Stimulated activated CD4-positive, alpha-beta T cell treated with anti-CD3 and anti-CD28 coated beads, Interleukin-1b, Interleukin-23, amount 100 ng/mL, for 4 hours (primary cell): ENCODE measurements around the gene ADK.
"Not testable (repeated sequence)": the region's sequence is repeated elsewhere in the genome, so short reads cannot be mapped to it uniquely, and the experiment has no call there.

Source experiments
- DNase-seq, 2 donors: peaks; one replicate each; pipeline ENCODE4 v3.0.0-alpha.2; 2020; ENCODE audit warnings: low read depth in 2 of 2

The ADK gene

DNA sequence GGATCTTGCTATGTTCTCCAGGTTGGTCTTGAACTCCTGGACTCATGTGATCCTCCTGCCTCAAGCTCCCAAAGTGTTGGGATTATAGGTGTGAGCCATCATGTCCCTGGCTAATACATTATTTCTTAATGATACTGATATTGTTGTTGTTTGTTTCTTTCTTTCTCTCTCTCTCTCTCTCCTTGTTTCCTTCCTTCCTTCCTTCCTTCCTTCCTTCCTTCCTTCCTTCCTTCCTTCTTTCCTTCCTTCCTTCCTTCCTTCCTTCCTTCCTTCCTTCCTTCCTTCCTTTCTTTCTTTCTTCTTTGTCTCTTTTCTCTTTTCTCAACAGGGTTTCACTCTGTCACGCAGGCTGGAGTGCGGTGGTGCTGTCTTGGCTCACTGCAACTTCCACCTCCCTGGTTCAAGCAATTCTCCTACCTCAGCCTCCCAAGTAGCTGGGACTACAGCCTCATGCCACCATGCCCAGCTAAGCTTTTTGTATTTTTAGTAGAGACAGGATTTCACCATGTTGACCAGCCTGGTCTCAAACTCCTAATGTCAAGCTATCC lies 149.1 kb downstream of the ADK start:
- DNase-seq = not testable (repeated sequence)

DNA sequence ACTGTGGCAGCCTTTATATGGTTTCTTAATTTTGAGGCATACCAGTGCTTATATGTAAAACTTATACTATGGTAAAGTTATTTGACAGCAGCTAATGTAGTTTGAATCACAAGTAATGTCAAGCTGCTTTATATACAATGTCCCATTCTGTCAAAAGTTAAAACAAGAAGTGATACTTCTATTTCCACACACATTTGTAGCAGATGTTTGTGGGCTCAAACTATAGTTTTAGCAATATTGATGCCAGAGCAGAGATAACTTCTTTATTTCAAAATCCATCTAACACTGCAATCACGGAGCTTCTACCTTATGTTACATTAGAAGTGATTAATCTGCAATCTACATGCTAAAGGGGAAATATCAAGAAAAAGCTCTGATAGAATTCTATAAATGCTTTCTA lies 149.6 kb downstream of the ADK start:
- no peak for DNase-seq

DNA sequence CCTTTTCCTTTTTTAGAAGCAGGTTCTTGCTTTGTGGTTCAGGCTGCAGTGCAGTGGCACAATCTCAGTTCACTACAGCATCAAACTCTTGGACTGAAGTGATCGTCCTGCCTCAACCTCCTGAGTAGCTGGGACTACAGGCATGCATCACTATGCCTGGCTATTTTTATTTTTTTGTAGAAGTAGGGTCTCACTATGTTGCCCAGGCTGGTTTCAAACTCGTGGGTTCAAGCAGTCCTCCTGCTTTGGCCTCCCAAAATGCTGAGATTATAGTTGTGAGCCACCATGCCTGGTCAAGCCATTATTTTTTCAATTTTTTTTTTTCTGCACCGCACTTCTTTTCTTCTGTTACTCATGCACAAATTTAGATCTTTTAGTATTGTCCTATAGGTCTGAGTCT lies 154.7 kb downstream of the ADK start:
- DNase-seq = no peak

DNA sequence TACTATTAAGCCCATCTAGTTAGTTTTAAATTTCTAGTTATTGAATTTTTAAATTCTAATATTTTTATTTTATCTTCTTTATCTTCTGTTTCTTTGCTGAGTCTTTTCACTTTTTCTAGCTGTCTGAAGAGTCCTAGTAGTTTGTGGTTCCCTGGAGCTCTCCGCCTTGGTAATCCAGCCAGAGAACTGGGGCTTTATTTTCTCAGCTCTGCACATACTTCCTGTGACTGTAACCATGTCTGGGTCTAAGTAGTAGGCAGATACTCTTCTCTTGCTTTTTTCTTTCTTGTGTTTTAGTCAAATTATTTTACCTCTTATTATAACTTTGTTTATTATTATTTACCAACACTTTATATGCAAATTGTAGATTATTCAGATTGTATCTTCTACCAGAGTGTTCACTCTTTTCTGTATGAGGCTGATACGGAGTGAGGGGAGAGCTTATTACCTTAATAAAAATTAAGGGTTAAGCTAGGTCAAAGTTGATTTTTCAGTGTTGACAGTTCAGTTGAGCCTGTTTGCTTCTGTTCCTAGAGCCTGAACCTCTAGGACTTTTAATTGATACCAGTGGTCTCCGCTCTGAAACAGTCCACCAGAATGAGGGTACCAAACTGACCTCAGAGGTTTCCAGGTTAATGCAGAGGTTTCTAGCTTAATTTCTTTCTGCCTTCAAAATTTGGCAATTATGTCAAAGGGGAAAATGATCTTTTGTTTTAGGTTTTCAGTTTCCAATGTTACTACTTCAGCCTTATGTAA lies 155.4 kb downstream of the ADK start:
- no peak for DNase-seq

DNA sequence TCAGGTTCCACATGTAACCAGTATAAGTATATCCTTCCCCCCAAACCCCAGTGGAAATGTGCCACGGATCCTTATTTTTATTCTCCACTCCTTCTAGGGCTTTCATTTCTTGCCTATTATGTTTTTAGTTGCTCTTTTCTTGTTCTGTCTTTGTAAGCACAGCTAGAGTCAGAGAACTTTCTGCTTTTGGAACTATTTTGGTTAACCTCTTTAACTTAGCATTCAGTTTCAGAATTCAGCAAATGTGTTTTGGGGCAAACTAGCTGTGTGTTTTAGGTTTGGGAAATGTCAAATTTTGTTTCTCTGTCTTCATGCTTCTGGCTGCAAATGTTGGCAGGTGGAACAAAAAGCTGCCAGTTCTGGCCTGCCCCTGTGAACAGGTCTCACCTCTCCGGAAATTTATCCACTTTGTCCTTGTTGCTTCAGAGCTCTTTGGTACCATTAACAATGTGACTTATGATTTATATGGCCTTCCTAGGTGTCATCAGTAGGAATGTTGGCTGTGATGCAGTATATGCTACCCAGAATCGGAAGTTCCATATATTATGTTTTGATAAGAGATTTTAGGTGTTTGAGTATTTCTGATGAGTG lies 156.1 kb downstream of the ADK start:
- no peak for DNase-seq

DNA sequence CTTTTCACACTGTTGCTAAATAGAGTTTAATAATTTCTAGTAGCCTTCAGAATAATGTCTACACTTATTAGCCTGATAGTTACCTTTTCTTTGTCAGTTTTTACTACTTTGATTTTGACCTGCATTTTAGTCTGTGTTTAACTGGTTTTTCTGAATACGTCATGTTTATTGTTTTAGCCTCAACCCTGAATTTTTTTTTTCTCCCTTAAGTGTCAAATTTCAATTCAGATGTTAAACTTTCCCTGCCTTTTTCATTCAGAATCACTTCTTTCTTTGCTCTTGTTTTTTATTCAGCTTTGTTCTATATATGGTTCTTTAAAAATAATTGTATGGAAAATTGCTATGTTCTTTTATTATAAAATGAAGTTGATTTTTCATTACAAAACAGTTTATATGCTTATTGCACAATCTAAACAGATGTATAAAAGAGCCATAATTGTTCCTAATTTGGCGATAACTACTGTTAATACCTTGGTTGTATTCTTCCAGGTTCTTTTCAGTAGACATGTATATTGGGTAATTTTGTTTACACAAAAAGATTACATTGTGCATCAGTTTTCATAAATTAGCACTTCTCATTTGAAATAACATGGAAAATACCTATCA lies 159.7 kb downstream of the ADK start:
- DNase-seq = no peak

DNA sequence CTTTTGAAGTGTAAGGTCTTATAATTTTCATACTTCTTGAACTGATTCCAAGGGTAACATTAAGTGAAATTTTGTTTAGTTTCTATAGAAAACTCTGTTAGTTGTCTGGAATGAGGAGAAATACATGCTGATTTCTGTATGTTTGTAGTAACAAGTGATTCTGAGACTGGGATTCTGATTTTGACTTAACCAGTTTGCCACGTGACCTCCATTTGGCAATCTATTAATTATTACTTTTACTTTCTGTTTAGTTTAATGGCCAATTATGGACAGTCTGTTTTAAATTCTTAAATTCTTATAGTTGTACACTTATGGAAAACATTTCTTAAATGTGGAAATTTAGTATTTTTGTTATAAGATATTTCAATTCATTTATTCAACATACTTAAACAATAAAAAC lies 163.1 kb downstream of the ADK start:
- DNase-seq = no peak

DNA sequence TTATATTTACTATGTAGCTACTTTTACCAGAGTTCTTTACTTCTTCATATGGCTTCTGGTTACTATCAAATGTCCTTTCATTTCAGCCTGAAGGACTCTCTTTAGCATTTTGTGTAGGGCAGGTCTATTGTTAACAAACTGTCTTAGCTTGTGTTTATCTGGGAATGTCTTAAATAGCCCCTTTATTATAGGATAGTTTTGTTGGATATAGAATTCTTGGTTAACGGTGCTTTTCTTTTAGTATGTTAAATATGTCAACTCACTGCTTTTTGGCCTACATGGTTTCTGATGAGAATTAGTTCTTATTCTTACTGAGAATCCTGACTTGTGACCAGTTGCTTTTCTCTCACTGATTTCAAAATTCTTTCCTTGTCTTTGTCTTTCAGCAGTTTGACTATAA lies 169.0 kb downstream of the ADK start:
- no peak for DNase-seq

DNA sequence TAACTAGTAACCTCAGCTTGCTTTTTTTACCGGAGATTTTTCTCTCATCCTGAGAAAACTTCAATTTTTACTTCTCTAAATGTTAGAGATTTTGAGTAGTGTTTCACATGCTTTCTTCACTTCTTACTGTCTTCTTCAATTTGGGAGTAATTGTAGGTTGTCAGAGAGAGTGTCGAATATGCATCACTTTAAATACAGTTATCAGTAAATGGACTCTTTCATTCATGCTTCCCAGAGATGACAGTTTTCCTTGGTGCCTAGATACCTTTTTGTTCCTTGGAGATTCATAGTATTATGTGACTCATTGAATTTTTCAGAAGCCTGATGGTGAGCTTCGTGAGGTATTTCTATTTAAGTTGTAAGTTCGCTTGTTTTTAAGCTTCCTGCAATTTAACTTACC lies 169.7 kb downstream of the ADK start:
- DNase-seq = no peak

DNA sequence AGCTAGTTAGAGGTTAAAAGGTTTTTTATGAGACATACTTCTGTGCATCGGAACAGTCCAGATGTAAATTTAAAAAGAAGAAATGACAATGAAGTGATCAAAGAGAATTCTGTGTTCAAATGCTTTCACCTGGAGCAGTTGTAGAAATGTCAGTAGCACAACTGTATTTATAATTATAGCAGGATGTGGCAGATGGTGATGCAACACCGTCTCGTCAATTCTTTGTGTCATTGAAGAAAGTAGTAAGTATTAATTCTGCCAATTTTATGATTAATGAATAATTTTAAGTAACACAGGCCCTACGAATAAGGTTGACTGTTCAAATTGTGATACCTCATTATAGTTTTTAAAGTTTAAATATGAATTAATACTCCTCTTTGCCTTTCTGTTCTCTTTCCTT lies 171.1 kb downstream of the ADK start:
- DNase-seq = no peak

DNA sequence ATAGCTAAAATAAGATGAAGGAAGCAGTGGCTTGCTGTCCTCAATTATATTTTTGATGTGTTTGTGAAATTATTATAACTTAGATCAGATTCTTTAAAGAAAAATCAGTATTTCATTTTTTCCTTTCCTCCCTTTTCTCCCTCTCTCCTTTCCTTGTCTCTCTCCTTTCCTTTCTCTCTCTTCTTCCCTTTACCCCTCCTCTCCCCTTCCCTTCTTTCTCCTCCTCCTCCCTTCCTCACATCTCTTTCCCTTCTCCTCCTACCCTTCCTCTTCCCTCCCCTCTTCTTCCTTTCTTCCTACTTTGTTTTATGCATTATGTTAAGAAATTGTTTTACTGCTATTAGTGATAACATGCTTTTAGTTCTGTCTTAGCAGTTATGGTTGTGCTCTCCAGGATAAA lies 171.5 kb downstream of the ADK start:
- DNase-seq = no peak

DNA sequence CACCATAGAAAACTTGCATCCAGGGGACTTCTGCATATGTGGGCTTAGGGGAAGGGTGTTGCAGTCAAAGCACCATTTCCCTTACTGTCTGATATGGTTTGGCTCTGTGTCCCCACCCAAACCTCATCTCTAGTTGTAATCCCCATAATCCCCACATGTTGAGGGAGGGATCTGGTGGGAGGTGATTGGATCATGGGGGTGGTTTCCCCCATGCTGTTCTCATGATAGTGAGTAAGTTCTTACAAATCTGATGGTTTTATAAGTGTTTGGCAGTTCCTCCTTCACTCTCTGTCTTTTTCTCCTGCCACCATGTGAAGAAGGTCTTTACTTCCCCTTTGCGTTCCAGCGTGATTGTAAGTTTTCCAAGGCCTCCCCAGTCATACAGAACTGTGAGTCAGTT lies 177.4 kb downstream of the ADK start:
- no peak for DNase-seq

DNA sequence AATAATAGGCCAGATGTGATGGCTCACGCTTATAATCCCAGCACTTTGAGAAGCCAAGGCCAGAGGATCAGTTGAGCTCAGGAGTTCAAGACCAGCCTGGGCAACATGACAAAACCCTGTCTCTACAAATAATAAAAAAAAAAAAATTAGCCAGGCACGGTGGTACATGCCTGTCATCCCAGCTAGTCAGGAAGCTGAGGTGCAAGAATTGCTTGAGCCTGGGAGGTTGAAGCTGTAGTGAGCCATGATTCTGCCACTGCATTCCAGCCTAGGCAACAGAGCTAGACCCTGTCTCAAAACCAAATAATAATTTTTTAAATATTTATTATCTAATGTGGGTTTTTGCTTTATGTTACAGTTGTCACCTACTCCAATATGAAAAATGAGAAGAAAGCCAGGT lies 178.9 kb downstream of the ADK start:
- no peak for DNase-seq

DNA sequence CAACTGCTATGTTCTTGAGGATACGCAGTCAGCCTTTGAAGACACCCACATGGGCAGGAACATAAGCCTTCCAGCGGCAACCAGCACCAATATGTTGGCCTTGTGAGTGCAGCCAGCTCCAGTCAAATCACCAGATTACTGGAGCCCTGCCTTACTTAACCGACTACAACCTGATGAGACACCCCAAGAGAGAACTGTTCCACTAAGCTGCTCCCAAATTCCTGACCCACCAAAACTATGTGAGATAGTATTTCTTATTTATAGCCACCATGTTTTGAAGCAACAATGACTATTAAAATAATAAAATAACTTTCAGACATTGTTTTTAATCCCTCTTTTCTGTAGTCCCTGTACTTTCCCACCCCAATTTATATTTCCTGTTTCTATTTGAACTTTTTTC lies 179.6 kb downstream of the ADK start:
- DNase-seq = no peak

DNA sequence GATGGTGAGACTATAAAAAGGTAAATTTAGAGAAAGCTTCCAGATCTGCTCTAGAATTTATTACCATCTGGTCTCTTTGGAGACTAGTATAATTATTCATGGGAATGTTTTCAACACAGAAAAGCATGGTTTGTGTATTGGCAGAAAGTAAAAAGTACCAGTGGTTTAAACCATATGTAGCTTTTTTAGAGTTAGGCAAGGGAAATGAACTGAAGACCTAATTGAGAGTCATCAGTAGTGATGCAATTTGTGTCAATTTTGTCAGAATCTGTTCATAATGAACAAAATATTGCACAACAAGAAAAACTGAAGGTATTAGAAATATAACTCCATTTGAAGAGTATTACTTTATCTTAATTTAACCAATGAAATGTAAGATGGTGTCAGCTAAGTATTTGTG lies 181.4 kb downstream of the ADK start:
- no peak for DNase-seq

DNA sequence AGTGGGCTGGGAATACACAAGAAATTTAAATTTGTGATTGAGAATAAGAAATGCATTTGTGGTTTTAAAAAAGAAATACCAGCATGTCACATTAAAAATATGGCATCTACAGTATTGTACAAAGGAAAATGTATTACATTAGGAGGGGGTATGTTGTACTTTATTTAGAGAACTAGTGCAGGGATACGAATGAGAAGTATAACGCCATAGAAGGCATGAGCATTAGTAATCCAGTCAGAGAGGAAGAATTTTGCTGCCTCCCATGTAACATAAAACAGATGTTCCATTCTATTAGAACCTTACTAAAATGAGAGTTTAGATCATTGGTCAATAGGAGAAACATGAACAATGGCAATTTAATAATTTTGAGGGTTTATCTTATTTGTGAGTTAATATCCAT lies 182.2 kb downstream of the ADK start:
- DNase-seq = no peak

DNA sequence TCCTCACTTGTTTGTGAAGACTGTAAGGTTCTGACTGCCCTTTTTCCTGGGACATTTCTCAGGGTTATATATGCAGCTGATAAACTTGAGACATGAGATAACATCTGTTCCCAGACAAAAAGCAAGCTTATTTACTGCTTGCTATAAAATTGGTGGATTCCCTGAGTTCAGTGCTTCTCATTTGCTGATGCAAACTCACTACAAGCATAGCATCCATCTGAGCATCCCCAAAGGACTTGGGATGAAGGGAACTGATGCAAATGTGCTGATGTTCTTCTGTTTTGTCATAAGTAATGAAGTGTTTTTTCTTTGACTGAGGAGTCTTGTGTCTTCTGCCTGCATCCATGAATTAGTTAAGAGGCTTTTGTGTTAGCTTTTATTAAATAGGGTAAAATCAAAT lies 183.2 kb downstream of the ADK start:
- DNase-seq = no peak

DNA sequence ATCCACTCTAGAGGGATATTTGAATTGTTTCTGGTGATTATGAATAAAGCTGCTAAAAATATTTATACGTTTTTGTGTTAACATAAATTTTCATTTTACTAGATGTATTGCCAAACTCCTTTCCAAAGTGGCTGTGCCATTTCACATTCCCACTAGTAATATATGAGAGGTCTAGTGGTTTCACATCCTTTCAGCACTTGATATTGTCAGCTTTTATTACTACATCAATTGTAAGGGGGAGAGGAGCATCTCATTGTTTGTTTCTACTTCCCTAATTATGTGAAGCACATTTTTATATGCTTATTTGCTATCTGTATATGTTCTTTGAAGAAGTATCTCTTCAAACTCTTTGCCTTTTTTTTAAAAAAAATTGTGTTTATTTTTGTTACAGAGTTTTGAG lies 184.5 kb downstream of the ADK start:
- DNase-seq = no peak

DNA sequence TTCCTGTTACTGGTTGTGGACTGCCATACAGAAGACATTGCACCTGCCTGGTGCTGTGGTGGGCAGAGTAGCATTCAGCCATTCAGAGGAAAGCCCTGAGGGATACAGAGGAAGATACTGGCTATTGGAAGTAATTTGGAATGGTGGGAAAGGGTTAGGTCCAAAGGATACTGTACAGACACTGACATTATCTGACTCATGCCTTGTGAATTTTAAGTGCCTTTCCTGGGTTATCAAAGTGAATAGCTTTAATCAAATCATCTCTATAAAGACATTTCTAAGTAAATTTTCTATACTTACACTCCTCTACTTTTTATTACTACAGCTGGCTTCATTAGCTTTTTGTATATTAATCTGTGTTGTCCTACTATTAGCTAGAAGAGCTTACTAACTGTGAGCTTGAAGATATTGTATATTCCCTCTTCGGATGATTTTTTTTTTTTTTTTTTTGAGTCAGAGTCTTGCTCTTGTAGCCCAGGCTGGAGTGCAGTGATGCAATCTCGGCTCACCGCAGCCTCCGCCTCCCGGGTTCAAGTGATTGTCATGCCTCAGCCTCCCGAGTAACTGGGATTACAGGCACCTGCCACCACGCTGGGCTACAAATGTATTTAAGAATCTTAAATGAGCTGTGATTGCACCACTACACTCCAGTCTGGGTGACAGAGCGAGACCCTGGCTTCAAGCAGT lies 186.5 kb downstream of the ADK start:
- no peak for DNase-seq

DNA sequence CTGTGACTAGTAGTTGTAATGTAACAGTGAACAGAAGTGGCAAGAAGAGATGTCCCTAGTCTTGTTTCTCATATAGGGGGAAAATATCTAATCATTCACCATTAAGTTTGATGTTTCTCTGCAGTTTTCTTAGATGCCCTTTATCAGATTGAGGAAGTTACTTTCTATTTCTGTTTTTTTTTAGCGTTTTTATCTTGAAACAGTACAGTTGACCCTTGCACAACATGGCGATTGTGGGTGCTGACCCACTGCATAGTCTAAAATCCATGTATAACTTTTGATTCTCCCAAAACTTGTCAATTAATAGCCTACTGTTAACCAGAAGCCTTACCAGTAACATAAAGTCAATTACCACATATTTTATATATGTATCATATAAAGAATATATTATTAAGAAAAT lies 192.0 kb downstream of the ADK start:
- no peak for DNase-seq

DNA sequence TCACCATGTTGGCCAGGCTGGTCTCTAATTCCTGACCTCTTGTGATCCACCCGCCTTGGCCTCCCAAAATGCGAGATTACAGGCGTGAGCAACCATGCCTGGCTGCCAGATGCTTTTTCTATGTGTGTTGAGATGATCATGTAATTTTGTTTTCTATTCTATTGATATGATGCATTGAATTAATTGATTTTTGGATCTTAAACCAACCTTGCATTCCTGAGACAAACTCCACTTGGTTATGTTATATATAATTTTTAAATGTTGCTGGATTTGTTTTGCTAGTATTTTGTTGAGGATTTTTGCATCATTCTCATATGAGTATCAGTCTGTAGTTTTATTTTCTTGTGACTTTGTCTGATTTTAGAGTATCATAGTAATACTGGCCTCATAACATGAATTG lies 192.8 kb downstream of the ADK start:
- no peak for DNase-seq

DNA sequence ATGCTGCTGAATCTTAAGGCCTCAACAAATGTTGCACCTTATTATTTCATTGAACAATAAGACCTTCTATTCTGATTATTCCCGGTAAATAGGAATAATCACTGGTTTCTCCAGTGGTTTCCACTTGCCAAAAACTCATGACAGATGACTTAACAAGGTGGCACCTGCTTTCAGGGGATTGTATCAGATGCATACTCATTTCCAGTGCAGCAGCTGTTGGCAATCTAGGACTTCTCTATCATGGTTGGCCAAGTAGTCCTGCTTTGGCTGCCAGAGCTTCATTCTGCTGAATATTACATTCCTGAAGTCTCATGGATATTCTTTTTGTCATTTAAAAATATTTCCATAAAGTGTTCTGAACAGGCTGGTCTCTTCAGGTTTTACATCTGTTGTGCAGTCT lies 193.3 kb downstream of the ADK start:
- no peak for DNase-seq

DNA sequence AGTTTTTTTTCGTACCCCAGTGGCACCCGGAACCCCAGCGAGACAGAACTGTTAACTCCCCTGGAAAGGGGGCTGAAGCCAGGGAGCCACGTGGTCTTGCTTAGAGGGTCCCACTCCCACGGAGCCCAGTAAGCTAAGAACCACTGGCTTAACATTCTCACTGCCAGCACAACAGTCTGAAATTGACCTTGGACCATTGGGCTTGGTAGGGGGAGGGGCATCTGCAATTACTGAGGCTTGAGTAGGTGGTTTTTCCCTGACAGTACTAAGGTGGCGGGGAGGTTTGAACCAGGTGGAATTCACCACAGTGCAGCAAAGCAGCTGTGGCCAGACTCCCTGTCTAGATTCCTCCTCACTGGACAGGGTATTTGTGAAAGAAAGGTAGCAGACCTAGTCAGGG lies 196.5 kb downstream of the ADK start:
- no peak for DNase-seq
